T47D (cell line): Measurements from ENCODE around the gene SCN2A.

ENCODE experiments used
- DNase-seq, 2 experiments: peaks; one replicate each; pipeline versions ENCODE4 v3.0.0 to v3.0.0-alpha.2; 2011 to 2012; ENCODE audit warnings: low read depth in 1 of 2, low spot score in 1 of 2
- JUND ChIP-seq: IDR thresholded peaks from 2 replicates; pipeline ENCODE4 v1.6.1; 2012; ENCODE audit warnings: low read depth
- in situ Hi-C: cut with HindIII; loops from 2 replicates; pipeline ENCODE4 v1.10.0; 2016; ENCODE audit warnings: low sequenced_read_pairs, low pct_unique_long_range_greater_than_20kb

The SCN2A gene

GRCh38 chr2:165274698-165275097 is 35.5 kb downstream of the SCN2A start:
- in situ Hi-C loops: no loop called here
- no peak for TF ChIP-seq JUND
- DNase-seq: no peak

- in situ Hi-C loops: no loop called here
- TF ChIP-seq JUND: no peak
- DNase-seq: no peak
These were observed 36.7 kb downstream of the SCN2A start for GRCh38 chr2:165275932-165276331.

- in situ Hi-C loops: no loop called here
- DNase-seq: no peak
- no peak for TF ChIP-seq JUND
These were observed 38.1 kb downstream of the SCN2A start for GRCh38 chr2:165277295-165277694.

DNA sequence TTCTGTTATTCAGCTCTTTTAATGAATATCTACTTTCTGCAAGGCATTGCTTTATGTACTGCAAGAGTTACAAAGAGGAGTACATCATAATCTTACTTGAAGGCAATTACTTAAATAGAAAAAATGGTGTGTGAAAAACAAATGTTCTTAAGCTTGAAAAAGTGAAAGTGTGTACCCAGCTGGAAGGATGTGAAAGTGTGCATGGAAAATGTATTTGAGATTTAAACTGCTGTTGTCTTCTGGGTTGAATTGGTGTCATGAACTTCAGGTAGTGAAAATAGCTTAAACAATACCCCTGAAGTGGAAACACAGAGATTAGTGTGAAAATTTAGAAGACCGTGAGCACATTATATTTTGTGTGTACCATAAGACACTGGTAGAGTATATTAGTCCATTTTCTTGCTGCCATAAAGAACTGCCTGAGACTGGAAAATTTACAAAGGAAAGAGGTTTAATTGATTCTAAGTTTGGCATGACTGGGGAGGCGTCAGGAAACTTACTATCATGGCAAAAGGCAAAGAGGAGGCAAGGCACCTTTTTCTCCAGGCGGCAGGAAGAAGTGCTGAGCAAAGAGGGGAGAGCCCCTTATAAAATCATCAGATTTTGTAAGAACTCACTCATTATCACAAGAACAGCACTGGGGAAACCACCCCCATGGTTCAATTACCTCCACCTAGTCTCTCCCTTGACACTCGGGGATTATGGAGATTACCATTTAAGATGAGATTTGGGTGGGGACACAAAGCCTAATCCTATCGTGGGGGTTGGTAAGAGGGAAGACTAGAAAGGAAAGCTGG is 38.8 kb downstream of the SCN2A start:
- in situ Hi-C loops: no loop called here
- TF ChIP-seq JUND: no peak

DNA sequence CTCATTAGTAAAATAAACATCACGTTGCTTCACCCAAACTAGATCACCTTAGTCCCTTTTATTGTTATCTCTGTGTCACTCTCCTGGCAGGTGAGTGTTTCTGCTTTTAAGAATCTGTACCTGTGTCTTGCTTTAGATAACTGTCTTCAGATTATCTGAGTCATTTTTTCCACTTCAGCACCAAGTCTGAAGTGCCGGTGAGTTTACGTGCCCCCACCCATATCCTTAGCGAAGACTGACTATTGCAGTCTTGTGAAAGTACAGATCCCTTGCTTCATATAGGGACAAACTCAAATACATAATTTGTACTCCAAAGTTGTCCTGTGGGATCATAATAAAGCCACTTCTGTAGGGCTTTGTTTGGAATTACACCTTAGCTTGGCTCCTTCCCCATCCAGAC is 41.1 kb downstream of the SCN2A start:
- no peak for DNase-seq
- in situ Hi-C loops: no loop called here
- TF ChIP-seq JUND: no peak

More for the DNA sequence above, 38.8 kb downstream of the SCN2A start:
- DNase-seq: no peak

GRCh38 chr2:165281387-165281786 is 42.2 kb downstream of the SCN2A start:
- DNase-seq: no peak
- in situ Hi-C loops: no loop called here
- TF ChIP-seq JUND: no peak

- in situ Hi-C loops: no loop called here
- no peak for DNase-seq
- TF ChIP-seq JUND: no peak
These were observed 44.1 kb downstream of the SCN2A start for GRCh38 chr2:165283342-165283741.

DNA sequence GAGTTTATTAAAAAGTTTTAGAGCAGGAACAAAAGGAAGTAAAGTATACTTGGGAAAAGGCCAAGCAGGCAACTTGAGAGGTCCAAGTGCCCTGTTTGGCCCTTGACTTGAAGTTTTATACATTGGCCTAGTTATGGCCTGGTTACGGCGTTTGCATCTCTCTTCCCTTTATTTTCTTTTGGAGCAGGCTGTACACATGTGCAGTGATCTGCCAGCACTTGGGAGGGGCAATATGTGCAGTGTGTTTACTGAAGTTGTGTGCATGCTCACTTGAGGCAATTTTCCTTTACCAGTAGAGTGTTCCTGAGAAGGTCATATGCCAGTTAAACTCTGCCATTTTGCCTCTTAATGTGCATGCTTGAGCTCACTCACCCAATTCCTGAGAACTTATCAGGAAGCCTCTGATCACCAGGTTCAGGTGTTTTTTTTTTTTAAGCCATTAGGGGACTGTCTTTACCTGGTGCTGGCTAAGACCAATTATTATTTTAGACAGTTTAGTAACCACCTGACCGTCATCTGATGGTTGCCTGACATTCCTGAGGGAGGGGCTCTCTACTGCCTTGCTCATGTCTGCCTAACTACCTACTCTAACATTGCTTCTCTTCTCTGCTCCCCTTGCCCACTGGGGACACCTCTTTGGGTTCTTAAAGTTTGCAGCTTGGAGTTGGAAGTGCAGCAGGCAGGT is 48.0 kb downstream of the SCN2A start:
- TF ChIP-seq JUND: no peak
- in situ Hi-C loops: no loop called here
- DNase-seq: no peak

DNA sequence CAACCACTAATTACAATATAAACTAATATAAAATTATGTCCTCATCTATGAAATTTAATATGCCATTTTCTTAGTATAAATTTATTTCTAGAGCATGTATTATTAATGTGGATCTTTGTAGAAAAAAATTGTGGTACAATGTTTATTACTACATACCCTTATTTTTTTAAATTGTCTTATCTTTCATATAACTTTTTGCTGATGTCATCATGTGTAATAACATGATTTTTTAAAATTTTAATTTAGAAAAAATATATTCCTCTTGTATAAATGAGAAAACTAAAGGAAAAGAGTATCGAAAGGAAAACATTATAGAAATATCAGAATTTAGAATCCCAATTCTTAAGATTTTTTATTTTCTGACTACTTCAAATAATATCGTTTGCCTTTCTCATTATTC is 49.9 kb downstream of the SCN2A start:
- in situ Hi-C loops: no loop called here
- DNase-seq: no peak
- TF ChIP-seq JUND: no peak

DNA sequence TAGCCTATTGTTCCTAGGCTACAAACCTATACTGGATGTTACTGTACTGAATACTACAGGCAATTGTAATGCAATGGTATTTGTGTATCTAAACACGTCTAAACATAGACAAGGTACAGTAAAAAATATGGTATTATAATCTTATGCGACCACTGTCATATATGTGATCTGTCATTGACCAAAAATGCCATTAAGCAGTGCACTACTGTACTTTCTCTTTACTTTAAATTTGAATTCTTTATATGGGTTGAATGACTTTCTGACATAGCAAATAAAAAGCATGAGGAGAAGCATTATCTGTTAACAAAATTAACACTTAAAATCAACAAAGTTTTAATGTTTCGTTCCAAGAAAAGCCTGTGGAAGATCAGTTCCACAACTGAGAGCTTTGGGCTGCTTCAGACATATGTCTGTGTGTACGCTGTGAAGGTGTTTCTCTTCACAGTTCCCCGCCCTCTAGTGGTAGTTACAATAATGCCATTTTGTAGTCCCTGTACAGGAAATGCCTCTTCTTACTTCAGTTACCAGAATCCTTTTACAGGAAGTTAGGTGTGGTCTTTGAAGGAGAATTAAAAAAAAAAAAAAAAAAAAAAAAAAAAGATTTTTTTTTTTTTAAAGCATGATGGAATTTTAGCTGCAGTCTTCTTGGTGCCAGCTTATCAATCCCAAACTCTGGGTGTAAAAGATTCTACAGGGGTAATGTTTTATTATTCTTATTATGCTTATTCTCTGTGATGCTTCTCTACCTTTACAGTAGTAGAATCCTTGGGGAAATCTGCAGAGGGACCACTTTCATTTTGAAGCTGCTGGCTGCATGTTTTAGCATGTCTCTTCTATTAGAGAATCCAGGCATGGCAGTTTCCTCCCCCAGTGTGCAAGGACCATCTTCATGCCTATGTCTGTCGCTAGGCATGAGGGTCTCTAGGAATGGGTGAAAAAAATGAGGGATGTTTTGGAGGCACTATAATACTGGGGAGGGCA is 54.5 kb downstream of the SCN2A start:
- DNase-seq: peak; percentile 32 to 84
- in situ Hi-C loops: no loop called here
- no peak for TF ChIP-seq JUND

DNA sequence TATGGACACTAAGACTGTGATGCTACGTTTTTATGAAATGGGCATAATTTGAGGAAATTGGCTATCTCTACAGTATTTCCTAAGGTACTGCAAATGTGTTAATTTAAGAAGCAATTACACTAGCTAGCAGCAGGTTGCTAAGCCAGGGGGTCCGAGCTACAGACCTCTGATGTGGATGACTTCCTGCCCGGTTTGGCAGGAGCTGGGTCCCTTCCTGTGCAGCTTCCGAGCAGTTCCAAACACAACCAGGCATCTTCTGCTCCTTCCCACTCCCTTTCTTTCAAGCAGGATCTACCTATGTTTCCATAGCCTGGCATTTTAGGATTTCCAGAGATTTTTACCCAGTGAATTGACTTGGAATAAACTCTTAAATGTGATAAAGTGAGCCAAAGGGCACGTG is 55.7 kb downstream of the SCN2A start:
- DNase-seq: no peak
- in situ Hi-C loops: no loop called here
- no peak for TF ChIP-seq JUND

GRCh38 chr2:165295643-165296042 is 56.4 kb downstream of the SCN2A start:
- no peak for TF ChIP-seq JUND
- no peak for DNase-seq
- in situ Hi-C loops: no loop called here
